ENCODE data around the gene TGFBR3.

TGFBR3 gene

GRCh38 chr1:91799159-91799558 is 86.8 kb downstream of the TGFBR3 start:
- DNase-seq (ENCODE audit: low read depth), result no peak

GRCh38 chr1:91798740-91799139 is 87.2 kb downstream of the TGFBR3 start:
- DNase-seq (ENCODE audit: low read depth), result no peak

GRCh38 chr1:91798241-91798648 is 87.7 kb downstream of the TGFBR3 start:
- no peak for DNase-seq (ENCODE audit: low read depth)

- DNase-seq (ENCODE audit: low read depth), result no peak
These were observed 88.8 kb downstream of the TGFBR3 start for GRCh38 chr1:91797164-91797563.

- no peak for DNase-seq (ENCODE audit: low read depth)
These were observed 89.6 kb downstream of the TGFBR3 start for GRCh38 chr1:91796390-91796654.

GRCh38 chr1:91795591-91796389 is 90.2 kb downstream of the TGFBR3 start:
- DNase-seq (ENCODE audit: low read depth), result no peak

GRCh38 chr1:91793877-91794276 is 92.1 kb downstream of the TGFBR3 start:
- no peak for DNase-seq (ENCODE audit: low read depth)

- no peak for DNase-seq (ENCODE audit: low read depth)
These were observed 92.8 kb downstream of the TGFBR3 start for GRCh38 chr1:91793189-91793588.

- DNase-seq (ENCODE audit: low read depth), result no peak
These were observed 93.4 kb downstream of the TGFBR3 start for GRCh38 chr1:91792489-91793071.

- no peak for DNase-seq (ENCODE audit: low read depth)
These were observed 94.1 kb downstream of the TGFBR3 start for GRCh38 chr1:91791691-91792488.

- no peak for DNase-seq (ENCODE audit: low read depth)
These were observed 94.8 kb downstream of the TGFBR3 start for GRCh38 chr1:91791103-91791502.

- DNase-seq (ENCODE audit: low read depth), result no peak
These were observed 95.6 kb downstream of the TGFBR3 start for GRCh38 chr1:91790392-91790791.

GRCh38 chr1:91789273-91789997 is 96.5 kb downstream of the TGFBR3 start:
- no peak for DNase-seq (ENCODE audit: low read depth)

- DNase-seq (ENCODE audit: low read depth), result no peak
These were observed 98.0 kb downstream of the TGFBR3 start for GRCh38 chr1:91787919-91788318.

- DNase-seq (ENCODE audit: low read depth), result no peak
These were observed 101.3 kb downstream of the TGFBR3 start for GRCh38 chr1:91784616-91785015.

GRCh38 chr1:91784191-91784590 is 101.8 kb downstream of the TGFBR3 start:
- DNase-seq (ENCODE audit: low read depth), result no peak

- no peak for DNase-seq (ENCODE audit: low read depth)
These were observed 102.4 kb downstream of the TGFBR3 start for GRCh38 chr1:91783423-91784170.

GRCh38 chr1:91781901-91782622 is 103.9 kb downstream of the TGFBR3 start:
- no peak for DNase-seq (ENCODE audit: low read depth)

- no peak for DNase-seq (ENCODE audit: low read depth)
These were observed 104.6 kb downstream of the TGFBR3 start for GRCh38 chr1:91781371-91781825.

GRCh38 chr1:91779548-91780021 is 106.4 kb downstream of the TGFBR3 start:
- no peak for DNase-seq (ENCODE audit: low read depth)

GRCh38 chr1:91778964-91779363 is 107.0 kb downstream of the TGFBR3 start:
- DNase-seq (ENCODE audit: low read depth), result no peak
